Stomach (tissue), 4 donors: ENCODE results near the gene SLC7A9.

Experiments
- EP300 ChIP-seq: sonication (generic); formaldehyde crosslinking; IDR thresholded peaks from one replicate; pipeline ENCODE4 v1.6.1; 2017; ENCODE audit warnings: antibody characterized with exemption
- POLR2A ChIP-seq, 4 donors: fragments of 450-650 bp; IDR thresholded peaks; one replicate each; pipeline ENCODE4 v1.6.1; 2016; ENCODE audit warnings: antibody characterized with exemption in 4 of 4, control low read depth in 2 of 4, mild to moderate bottlenecking in 1 of 4, moderate library complexity in 1 of 4
- POLR2AphosphoS5 ChIP-seq, 3 donors: sonication (generic); formaldehyde crosslinking; IDR thresholded peaks; one replicate each; pipeline ENCODE4 v1.6.1; 2016; ENCODE audit warnings: antibody characterized with exemption in 3 of 3
- TF ChIP-seq, protein P1 (sequence below), 7 experiments: fragments of 450-650 bp in 4 of 7; fragments of 200-600 bp in 3 of 7; sonication (generic) in 3 of 7; IDR thresholded peaks; one replicate each; pipeline ENCODE4 v1.5.1; 2016 to 2019; ENCODE audit warnings: antibody characterized with exemption in 7 of 7, control low read depth in 2 of 7, mild to moderate bottlenecking in 1 of 7

GRCh38 chr19:32864318-32865007 lies 5.1 kb downstream of the SLC7A9 start:
- TF ChIP-seq EP300 = no peak
- TF ChIP-seq POLR2A (IDR thresholded peaks at IDR 0.05) = no peak
- TF ChIP-seq, protein P1, sequence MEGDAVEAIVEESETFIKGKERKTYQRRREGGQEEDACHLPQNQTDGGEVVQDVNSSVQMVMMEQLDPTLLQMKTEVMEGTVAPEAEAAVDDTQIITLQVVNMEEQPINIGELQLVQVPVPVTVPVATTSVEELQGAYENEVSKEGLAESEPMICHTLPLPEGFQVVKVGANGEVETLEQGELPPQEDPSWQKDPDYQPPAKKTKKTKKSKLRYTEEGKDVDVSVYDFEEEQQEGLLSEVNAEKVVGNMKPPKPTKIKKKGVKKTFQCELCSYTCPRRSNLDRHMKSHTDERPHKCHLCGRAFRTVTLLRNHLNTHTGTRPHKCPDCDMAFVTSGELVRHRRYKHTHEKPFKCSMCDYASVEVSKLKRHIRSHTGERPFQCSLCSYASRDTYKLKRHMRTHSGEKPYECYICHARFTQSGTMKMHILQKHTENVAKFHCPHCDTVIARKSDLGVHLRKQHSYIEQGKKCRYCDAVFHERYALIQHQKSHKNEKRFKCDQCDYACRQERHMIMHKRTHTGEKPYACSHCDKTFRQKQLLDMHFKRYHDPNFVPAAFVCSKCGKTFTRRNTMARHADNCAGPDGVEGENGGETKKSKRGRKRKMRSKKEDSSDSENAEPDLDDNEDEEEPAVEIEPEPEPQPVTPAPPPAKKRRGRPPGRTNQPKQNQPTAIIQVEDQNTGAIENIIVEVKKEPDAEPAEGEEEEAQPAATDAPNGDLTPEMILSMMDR (IDR thresholded peaks at IDR 0.05) = no peak
- no peak for TF ChIP-seq POLR2AphosphoS5 (IDR thresholded peaks at IDR 0.05)
